HG02870 (cell line): ENCODE results near the gene NLRC3.
"Not testable (repeated sequence)": the region's sequence is repeated elsewhere in the genome, so short reads cannot be mapped to it uniquely, and the experiment has no call there.

Source experiments
- ATAC-seq: cut with Tn5 transposase; IDR thresholded peaks from one replicate; pipeline ENCODE4 v1.9.1; 2021; ENCODE audit warnings: mild to moderate bottlenecking, moderate library complexity; ENCODE audit not compliant: unreplicated experiment

NLRC3 gene

DNA sequence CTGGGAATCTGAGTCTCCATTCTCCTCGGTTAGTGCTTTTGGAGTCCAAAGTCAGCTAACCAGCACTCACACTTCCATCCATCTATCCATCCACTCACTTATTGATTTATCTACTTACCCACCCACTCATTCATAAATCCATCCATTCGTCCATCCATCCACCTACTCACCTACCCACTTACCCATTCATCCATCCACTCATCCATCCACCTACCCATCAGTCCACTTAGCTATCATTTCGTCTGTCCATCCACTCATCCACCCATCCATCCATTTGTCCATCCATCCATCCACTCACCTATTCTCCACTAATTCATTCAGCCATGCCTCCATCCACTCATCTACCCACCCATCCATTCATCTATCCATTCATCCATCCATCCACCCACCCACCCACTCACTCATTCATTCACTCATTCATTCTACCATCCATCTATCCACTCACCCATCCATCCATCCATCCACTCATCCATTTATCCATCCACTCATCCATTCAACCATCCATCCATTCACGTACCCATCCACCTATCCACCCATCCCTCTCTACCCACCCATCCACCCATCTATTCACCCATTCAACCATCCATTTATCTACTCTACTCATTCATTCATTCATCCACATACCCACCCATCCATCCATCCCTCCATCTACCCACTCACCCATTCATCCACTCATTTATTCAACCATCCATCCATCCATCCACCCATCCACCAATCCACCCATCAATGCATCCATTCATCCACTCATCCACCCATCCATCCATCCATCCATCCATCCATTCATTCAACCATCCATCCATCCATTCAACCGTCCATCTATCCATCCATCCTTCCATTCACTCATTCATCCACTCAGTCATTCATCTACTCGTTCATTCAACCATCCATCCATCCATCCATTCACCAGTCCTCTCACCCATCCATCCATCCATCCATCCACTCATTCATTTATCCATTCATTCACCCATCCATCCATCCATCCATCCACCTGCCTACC is 26.1 kb downstream of the NLRC3 start:
- ATAC-seq, result no peak

DNA sequence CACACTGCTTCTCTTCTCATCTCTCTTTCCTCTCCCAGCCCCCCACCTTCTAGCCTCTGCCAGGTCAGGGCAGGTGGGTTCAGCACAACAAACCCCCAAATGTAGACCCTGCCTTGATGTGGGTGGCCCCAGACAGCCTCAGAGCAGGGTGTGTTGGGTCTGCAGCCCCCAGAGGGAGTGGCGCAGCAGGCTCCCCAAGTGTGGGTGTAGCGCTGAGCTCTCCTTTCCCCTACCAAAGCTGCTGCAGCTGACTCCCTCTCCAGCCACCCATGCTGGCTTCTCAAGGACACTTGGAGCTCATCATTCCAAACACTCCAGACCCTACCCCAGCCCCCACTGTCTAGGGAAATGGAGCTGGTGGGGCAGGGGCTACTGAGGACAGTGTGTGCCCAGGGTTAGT is 27.3 kb downstream of the NLRC3 start:
- ATAC-seq, result no peak

DNA sequence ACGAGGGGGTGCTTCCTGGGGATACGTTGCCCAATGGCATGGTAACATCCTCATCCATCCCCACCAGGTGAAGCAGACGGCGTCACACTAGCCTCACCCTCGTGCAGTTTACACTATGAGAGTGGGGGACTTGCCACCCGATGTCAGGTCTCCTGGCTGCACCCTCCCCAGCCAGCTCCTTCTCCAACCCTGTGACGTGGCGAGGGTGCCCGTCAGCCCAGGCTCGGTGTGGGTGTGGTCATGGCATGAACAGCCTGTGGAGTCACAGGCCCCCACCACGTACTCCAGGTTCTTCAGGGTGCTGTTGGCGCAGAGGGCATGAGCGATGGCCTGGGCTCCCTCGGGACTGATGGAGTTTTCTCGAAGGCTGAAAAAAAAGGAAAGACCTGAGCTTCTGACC is 28.3 kb downstream of the NLRC3 start:
- ATAC-seq, result no peak

DNA sequence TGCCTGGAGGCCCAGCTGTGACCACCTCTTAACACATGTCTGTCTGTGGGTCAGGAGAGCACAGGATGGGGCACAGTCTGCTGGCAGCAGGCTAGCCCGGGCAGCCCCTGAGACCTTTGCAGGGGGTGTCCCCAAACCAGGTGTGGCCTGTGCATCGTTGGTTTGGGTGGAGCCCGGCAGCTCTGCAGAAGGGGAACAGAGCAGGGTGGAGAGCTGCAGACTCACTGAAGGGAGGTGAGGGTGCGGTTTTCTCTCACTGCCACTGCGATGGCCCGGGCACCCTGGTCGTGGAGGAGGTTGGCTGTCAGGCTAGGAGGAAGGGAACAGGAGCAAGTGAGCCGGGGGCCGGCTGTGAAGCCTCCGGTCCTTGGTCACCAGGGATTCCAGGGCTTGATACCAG is 28.8 kb downstream of the NLRC3 start:
- no peak for ATAC-seq

DNA sequence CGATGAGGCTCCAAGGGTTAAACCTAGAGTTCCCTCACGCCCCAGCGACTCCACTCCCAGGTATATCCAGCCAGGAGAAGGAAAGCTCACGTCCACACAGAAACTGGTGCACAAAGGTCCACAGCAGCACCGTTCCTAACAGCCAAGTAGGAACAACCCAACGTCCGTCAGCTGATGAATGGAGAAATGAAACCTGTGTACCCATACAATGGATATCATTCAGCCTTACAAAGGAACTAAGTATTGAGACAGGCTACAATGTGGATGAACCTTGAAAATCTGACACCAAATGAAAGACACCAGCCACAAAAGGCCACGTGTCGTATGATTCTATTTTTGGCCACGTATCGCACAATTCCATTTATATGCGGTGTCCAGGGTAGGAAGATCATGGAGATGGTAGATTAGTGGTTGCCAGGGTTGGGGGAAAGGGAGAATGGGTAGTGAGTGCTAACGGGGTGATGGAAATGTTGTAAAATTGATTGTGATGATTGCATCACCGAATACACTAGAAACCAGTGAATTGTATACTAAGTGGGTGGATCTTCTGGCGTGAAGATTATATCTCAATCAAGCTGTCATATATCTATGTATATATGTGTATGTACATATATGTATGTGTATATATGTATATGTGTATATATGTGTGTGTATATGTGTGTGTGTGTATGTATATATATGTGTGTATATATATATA is 30.1 kb downstream of the NLRC3 start:
- ATAC-seq, result no peak

GRCh38 chr16:3542601-3543373 is 34.4 kb downstream of the NLRC3 start:
- no peak for ATAC-seq

DNA sequence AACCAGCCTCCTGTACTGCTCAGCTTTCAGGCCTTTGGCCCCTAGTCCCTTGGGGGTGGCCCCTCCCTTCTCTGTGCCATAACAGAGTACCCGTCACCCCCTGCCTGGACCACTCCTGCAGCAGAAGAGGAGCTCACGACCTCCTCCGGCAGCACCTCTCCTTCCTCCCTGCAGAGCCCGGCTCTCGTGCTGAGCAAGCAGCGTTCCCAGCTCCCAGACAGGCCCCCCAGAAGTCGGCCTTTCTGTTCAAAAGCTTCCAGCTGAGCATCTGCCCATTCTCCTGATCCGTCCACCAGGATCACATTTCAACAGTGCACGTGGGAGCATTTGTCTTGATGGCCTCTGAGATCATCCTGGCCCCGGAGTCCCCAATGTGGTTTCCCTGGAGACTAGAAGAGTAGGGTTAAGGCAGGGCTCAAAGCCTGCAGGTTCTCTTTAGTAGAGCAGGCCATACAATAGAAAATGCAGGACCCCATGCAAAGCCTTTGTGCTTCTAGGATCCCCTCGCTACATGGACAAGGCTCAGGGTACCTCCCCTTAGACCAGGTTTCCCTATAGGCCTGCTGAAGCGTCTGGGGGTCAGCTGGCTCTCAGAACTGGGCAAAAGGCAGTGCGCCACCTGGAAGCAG is 35.6 kb downstream of the NLRC3 start:
- no peak for ATAC-seq

DNA sequence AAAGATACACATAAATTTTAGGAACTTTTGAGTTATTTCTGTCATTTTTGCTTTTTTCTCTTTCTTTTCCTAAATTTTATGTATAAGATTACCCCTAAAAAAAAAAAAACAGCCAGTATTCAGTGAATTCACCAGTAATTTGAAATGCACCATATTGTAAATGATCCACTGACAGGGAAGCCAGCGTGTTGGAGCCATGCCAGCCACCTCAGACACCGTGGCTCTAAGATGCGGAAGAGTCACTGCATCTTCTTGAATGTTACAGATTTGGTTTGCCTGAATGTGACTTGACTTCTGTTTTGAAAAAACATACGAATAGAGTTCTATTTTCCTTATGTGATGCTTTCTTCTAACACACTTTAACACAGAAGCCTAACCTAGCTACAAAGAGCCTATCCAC is 39.0 kb downstream of the NLRC3 start:
- ATAC-seq, result no peak

- no peak for ATAC-seq
These were observed 40.4 kb downstream of the NLRC3 start for GRCh38 chr16:3536851-3537250.

- ATAC-seq, result no peak
These were observed 40.9 kb downstream of the NLRC3 start for GRCh38 chr16:3536271-3536731.

DNA sequence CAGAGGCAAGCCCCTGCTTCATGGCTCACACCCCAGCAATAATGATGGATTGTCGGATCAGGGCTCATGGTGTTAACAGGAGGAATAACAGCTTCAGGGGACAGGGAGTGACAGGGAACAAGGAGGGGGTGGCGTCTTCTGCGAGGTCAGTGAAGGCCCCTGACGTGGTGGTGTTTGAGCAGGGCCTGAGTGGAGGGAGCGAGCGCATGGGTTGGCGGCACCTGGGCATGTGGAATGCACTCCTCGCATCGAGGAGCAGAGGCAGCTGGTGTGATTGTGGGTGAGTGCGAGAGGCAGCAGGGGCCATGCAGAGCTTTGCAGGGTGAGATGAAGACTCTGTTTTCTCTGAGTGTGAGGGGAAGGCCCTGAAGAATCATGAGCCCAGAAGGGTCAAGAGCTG is 43.1 kb downstream of the NLRC3 start:
- ATAC-seq, result no peak

GRCh38 chr16:3532741-3533140 is 44.5 kb downstream of the NLRC3 start:
- ATAC-seq, result no peak

DNA sequence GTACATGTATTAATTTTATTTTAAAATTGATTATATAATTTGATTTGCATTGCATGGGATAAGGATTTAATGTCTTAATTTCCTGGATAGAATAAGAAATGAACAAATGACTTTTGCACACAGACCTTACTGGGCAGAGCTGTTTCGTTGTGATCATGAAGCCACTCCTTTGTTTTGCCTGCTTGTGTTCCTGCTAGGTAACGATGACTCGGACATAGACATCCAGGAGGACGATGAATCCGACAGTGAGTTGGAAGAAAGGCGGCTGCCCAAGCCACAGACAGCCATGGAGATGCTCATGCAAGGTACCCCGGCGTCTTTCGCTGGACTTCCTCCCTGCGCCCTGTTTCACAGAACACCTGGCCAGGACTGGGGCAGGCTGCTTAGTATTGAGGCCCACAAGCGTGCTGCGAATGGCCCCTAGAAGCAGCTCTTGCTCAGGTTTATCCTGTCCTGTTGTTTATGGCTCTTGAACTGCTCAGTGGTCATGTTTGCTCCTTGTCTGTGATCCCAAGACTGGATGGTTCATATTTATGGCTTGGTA is 46.8 kb downstream of the NLRC3 start:
- no peak for ATAC-seq

DNA sequence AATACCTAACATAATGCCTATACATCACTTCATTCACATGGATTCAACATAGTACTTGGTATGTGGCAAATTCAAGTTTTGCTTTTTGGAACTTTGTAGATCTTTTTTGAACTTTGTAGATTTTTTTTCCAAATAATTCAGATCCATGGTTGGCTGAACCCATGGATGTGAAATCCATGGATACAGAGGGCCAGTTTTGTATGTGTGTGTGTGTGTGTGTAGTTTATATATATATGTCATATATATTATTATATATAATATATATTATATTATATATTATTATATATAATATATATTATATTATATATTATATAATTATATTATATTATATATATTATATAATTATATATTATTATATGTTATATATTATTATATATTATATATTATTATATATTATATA is 48.0 kb downstream of the NLRC3 start:
- no peak for ATAC-seq

- ATAC-seq, result no peak
These were observed 48.8 kb downstream of the NLRC3 start for GRCh38 chr16:3528406-3528805.

- ATAC-seq, result not testable (repeated sequence)
These were observed 49.9 kb downstream of the NLRC3 start for GRCh38 chr16:3527216-3527829.

- no peak for ATAC-seq
These were observed 51.3 kb downstream of the NLRC3 start for GRCh38 chr16:3525951-3526350.

DNA sequence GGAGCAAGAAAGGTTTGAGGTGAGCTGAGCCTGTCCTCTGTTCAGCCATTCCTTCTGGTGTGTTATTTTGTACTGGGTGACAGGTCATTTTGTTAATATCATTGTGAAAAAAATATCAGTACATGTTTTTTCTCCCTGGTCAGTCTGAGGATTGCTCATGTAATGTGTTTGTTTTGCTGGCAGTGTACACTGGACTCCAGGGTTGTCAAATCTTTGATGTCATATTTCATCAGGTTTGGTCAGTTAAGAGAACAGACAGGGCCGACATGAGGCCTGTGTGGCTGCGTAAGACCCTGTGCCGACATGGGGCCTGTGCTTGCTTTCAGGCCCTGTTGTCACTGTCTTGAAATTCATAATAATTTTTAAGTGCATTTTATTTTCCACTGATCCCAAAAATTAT is 53.9 kb downstream of the NLRC3 start:
- ATAC-seq, result no peak

- no peak for ATAC-seq
These were observed 56.4 kb downstream of the NLRC3 start for GRCh38 chr16:3520841-3521240.

- no peak for ATAC-seq
These were observed 56.8 kb downstream of the NLRC3 start for GRCh38 chr16:3520413-3520812.
